Measurements from ENCODE around the gene GLB1L2. TPM values are rescaled to one million over a fixed set of nuclear protein-coding genes. Genes with fewer than 3 reads are reported as not detected.

GLB1L2 gene
- total RNA-seq, 1 donor from 2014 or later: 1.7 TPM

DNA sequence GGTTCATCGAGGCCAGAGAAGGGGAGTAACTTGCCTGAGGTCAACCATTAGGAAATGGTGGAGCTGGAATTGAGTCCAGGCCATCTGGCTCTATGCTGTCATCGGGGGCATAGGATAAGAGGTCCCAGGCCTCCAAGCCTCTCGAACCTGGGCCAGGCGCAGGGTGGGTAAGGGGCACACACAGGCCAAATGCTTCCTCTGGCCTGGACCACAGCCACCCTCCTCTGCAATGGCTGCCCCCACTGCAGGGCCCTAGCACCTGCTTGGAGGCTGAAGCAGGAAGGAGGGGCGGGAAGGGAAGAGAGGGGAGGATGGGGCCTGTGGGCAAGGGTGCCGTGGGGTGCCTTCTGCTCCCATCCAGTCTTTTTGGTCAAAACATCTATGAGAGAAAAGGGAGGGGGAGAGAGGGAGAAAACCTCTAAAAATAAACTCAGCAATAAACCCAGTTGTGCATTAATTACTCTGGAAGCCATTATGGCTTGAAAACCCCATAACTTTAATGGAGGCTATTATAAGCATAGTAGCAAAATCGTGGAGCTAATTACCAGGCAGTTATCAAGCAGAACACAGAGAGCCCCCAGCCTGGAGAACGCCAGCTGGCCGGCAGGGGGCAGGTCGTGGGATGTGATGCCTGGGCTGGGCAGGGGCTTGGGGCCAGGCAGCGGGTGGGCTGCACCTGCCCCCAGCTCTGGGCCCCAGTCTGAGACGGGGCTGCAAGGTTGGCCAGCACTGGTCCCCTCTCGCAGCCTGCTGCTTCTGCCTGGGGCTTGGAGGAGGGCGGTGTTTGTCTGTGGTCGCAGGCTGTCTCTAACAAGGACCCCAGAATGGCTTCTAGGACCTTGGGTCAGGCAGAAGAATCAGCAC is 59.1 kb downstream of the GLB1L2 start:
- DNase-seq (ENCODE audit: low spot score in 2 of 2): no peak
- H3K4me3 ChIP-seq: no peak overlapping the region
- H3K4me1 ChIP-seq: no peaks in the 10 kb centered on the region
- no peaks in the 10 kb centered on the region for H3K9me3 ChIP-seq
- H3K36me3 ChIP-seq: no peaks in the 10 kb centered on the region
- no peak overlapping the region for H3K27ac ChIP-seq
- TF ChIP-seq, protein P1, sequence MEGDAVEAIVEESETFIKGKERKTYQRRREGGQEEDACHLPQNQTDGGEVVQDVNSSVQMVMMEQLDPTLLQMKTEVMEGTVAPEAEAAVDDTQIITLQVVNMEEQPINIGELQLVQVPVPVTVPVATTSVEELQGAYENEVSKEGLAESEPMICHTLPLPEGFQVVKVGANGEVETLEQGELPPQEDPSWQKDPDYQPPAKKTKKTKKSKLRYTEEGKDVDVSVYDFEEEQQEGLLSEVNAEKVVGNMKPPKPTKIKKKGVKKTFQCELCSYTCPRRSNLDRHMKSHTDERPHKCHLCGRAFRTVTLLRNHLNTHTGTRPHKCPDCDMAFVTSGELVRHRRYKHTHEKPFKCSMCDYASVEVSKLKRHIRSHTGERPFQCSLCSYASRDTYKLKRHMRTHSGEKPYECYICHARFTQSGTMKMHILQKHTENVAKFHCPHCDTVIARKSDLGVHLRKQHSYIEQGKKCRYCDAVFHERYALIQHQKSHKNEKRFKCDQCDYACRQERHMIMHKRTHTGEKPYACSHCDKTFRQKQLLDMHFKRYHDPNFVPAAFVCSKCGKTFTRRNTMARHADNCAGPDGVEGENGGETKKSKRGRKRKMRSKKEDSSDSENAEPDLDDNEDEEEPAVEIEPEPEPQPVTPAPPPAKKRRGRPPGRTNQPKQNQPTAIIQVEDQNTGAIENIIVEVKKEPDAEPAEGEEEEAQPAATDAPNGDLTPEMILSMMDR (IDR thresholded peaks at IDR 0.05): no peak
- H3K27me3 ChIP-seq: no peaks in the 10 kb centered on the region
- intact Hi-C loops (cut with DNase I): no loop called here

DNA sequence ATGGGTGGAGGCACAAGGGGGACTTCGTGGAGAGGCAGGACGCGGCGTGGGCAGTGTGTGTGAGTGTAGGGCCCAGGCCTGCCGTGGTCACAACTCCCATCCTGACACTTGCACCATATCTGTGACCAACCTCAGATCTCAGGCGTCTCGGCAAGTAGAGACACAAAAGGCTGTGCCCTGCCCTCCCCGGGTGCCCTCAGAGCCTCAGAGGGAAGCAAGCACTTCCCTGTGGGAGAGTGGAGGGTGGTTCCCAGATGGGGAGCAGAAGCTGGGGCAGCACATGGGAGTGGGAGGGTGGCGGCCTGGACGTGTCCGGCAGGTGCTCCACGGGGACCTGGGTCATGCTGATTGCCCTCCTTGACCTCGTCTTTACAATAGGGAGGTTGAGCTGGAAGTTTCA is 59.9 kb downstream of the GLB1L2 start:
- no peaks in the 10 kb centered on the region for H3K4me1 ChIP-seq
- H3K27ac ChIP-seq: no peak overlapping the region
- H3K9me3 ChIP-seq: no peaks in the 10 kb centered on the region
- no peaks in the 10 kb centered on the region for H3K36me3 ChIP-seq
- H3K27me3 ChIP-seq: no peaks in the 10 kb centered on the region
- TF ChIP-seq, protein P1 (IDR thresholded peaks at IDR 0.05): no peak
- intact Hi-C loops (cut with DNase I): no loop called here
- H3K4me3 ChIP-seq: no peak overlapping the region
- DNase-seq (ENCODE audit: low spot score in 2 of 2): no peak

DNA sequence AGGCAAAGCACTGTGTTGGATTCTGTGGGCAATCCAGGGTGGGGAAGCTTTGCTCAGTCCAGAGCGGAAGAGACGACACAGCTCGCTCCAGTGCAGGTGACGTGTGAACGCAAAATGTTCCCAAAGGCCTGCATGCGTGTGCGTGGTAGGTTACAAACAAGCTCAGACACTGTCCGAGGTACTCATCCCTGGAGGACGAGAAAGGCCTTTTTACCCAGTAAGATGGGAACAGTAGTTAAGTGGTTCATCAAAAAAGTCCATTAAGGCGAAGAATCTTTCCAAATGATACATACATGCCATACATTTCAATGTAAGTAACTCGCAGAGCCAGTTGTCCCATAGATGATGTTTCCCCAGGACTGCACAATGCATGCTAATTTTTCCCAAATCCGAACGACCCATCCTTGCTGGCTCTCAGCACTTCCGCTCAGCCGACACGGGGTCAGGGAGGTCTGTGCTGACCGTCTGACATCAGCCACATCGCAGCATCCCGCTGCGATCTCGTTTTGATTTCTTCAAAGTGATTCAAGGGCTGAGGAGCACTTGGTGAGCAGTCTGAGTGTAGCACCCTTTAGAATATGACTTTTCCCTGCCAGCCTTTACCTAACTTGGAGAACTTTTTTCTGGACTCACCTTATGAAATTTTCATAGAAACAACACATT is 61.3 kb downstream of the GLB1L2 start:
- DNase-seq (ENCODE audit: low spot score in 2 of 2): no peak
- TF ChIP-seq, protein P1 (IDR thresholded peaks at IDR 0.05): no peak
- no peak overlapping the region for H3K4me3 ChIP-seq
- H3K27ac ChIP-seq: no peak overlapping the region
- H3K4me1 ChIP-seq: no peaks in the 10 kb centered on the region
- H3K36me3 ChIP-seq: no peaks in the 10 kb centered on the region
- no peaks in the 10 kb centered on the region for H3K27me3 ChIP-seq
- H3K9me3 ChIP-seq: no peaks in the 10 kb centered on the region
- intact Hi-C loops (cut with DNase I): no loop called here

DNA sequence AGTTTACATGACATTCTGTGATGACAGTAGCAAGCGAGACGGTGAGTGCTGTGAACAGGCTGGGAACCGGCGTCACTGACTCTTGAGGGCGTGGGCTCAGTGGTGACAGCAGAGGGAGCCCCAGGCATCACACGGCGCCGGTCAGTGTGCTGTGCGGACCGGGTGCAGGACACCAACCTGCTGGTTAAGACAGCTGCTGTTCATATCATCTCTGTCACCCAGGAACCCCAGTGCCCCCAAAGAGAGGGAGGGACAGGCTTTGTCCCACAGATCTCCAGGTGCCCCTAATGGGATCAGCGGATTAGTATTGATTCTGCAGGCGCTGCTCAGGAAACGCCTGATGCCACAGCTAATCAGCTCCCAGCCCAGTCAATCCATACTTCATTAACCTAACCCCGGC is 61.9 kb downstream of the GLB1L2 start:
- H3K9me3 ChIP-seq: no peaks in the 10 kb centered on the region
- H3K36me3 ChIP-seq: no peaks in the 10 kb centered on the region
- no peak overlapping the region for H3K4me3 ChIP-seq
- intact Hi-C loops (cut with DNase I): no loop called here
- no peaks in the 10 kb centered on the region for H3K27me3 ChIP-seq
- no peaks in the 10 kb centered on the region for H3K4me1 ChIP-seq
- DNase-seq (ENCODE audit: low spot score in 2 of 2): no peak
- no peak overlapping the region for H3K27ac ChIP-seq
- TF ChIP-seq, protein P1 (IDR thresholded peaks at IDR 0.05): no peak

DNA sequence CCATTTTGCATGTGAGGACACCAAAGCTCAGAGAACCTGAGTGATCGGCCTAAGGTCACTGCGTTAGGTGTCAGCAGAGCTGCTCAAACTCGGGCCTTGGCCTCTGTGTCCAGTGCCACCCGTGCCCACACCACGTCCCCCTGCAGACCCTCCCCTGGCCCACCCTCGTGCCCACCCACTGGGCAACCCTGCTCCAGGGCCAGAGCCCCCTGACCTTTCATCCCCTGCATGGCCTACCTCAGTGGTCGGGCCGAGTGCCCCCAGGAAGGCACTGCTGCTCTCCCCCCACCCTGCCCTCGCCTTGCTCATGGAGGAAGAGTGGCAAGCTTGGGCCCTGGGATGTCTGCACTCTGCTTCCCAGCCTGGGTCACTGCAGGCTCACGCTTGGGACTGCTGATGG is 62.5 kb downstream of the GLB1L2 start:
- intact Hi-C loops (cut with DNase I): no loop called here
- H3K4me1 ChIP-seq: no peaks in the 10 kb centered on the region
- DNase-seq (ENCODE audit: low spot score in 2 of 2): no peak
- H3K4me3 ChIP-seq: no peak overlapping the region
- H3K36me3 ChIP-seq: no peaks in the 10 kb centered on the region
- no peaks in the 10 kb centered on the region for H3K9me3 ChIP-seq
- H3K27me3 ChIP-seq: no peaks in the 10 kb centered on the region
- TF ChIP-seq, protein P1 (IDR thresholded peaks at IDR 0.05): no peak
- H3K27ac ChIP-seq: no peak overlapping the region

All from ascending aorta (tissue), 2 donors.